H1 (cell line): ENCODE results near the gene SEC23IP. TPM values are rescaled to one million over a fixed set of nuclear protein-coding genes. Genes with fewer than 3 reads are reported as not detected.

ENCODE experiments used
- CTCF ChIA-PET: fragments of 300-600 bp; sonication (Branson Sonifier 250); formaldehyde crosslinking; loops from one replicate; lab custom pipeline; 2021; ENCODE audit not compliant: partially characterized antibody; lab: Charles Lee
- POLR2A ChIA-PET: fragments of 300-600 bp; sonication (Branson Sonifier 250); formaldehyde crosslinking; loops from one replicate; lab custom pipeline; 2021; ENCODE audit warnings: inconsistent platforms; ENCODE audit not compliant: partially characterized antibody; lab: Charles Lee
- DNase-seq, 2 experiments: peaks; one replicate each; pipeline versions ENCODE4 v3.0.0 to v3.0.0-alpha.2; 2010 to 2022; ENCODE audit warnings: low spot score in 2 of 2, low read depth in 1 of 2, mixed read lengths in 1 of 2
- FAIRE-seq: peaks from 2 replicates; lab custom pipeline; 2011; peaks lifted over from hg19 to GRCh38; lab: Jason Lieb, UNC
- H2AFZ ChIP-seq: 2 replicates; pipeline ENCODE4 v1.8.1; 2012; ENCODE audit warnings: low read length, inconsistent platforms
- H2AK5ac ChIP-seq: 2 replicates; pipeline ENCODE4 v1.6.1; 2013; ENCODE audit warnings: low read depth, low read length
- H2BK120ac ChIP-seq: replicated peaks from 2 replicates; pipeline ENCODE3; 2013; ENCODE audit warnings: low read depth, low read length, inconsistent platforms
- H2BK12ac ChIP-seq: 2 replicates; pipeline ENCODE4 v1.6.1; 2013; ENCODE audit warnings: low read depth, low read length
- H2BK15ac ChIP-seq: 2 replicates; pipeline ENCODE4 v1.6.1; 2013; ENCODE audit warnings: low read length
- H2BK20ac ChIP-seq: 2 replicates; pipeline ENCODE4 v1.6.1; 2013; ENCODE audit warnings: low read length
- H2BK5ac ChIP-seq: 2 replicates; pipeline ENCODE4 v1.6.1; 2013; ENCODE audit warnings: low read depth, low read length
- H3K14ac ChIP-seq: 2 replicates; pipeline ENCODE4 v1.6.1; 2013; ENCODE audit warnings: inconsistent platforms; ENCODE audit not compliant: insufficient read length
- H3K18ac ChIP-seq: 2 replicates; pipeline ENCODE4 v1.6.1; 2013; ENCODE audit warnings: low read length; ENCODE audit errors: extremely low read depth
- H3K23ac ChIP-seq: 2 replicates; pipeline ENCODE4 v1.6.1; 2013; ENCODE audit warnings: inconsistent platforms; ENCODE audit not compliant: insufficient read length
- H3K23me2 ChIP-seq: 2 replicates; pipeline ENCODE4 v1.6.1; 2013; ENCODE audit warnings: low read depth, low read length
- H3K27ac ChIP-seq: 2 replicates; pipeline ENCODE4 v1.6.1; 2011; ENCODE audit warnings: low read depth, low read length, inconsistent platforms
- H3K27me3 ChIP-seq, 4 experiments: replicated peaks in 1 of 4; 1 replicate in 1 of 4; 2 replicates in 3 of 4; pipeline versions ENCODE4 v1.6.1 to v1.8.1; 2011 to 2013; ENCODE audit warnings: low read length in 3 of 4, mild to moderate bottlenecking in 3 of 4, inconsistent platforms in 2 of 4, mixed read lengths in 2 of 4, moderate library complexity in 1 of 4; ENCODE audit not compliant: control insufficient read depth in 3 of 4, insufficient read depth in 3 of 4; ENCODE audit errors: extremely low read depth in 1 of 4
- H3K36me3 ChIP-seq, 4 experiments: 2 replicates each; pipeline versions ENCODE4 v1.6.1 to v1.8.1; 2011 to 2013; ENCODE audit warnings: mild to moderate bottlenecking in 4 of 4, low read length in 3 of 4, moderate library complexity in 2 of 4, control low read depth in 1 of 4, inconsistent platforms in 1 of 4; ENCODE audit not compliant: insufficient read depth in 4 of 4, control insufficient read depth in 2 of 4
- H3K4ac ChIP-seq: replicated peaks from 2 replicates; pipeline ENCODE3; 2013; ENCODE audit warnings: low read length, low read depth, mixed read lengths, inconsistent platforms; ENCODE audit not compliant: insufficient read length
- H3K4me1 ChIP-seq, 4 experiments: replicated peaks in 1 of 4; 1 replicate in 1 of 4; 2 replicates in 3 of 4; pipeline versions ENCODE4 v1.6.1 to v1.8.1; 2011 to 2013; ENCODE audit warnings: low read length in 3 of 4, inconsistent platforms in 2 of 4, mixed read lengths in 1 of 4; ENCODE audit not compliant: insufficient read depth in 4 of 4, control insufficient read depth in 3 of 4
- H3K4me2 ChIP-seq, 2 experiments: 2 replicates each; pipeline versions ENCODE4 v1.6.1 to v1.8.1; 2011 to 2013; ENCODE audit warnings: low read depth in 2 of 2, low read length in 2 of 2, control low read depth in 1 of 2, inconsistent platforms in 1 of 2, mild to moderate bottlenecking in 1 of 2; ENCODE audit not compliant: insufficient read depth in 1 of 2
- H3K4me3 ChIP-seq, 4 experiments: fragments of 200-600, 300-600 bp in 1 of 4; sonication (generic), shearing (Covaris generic), sonication (Bioruptor Twin) in 1 of 4; 2 replicates each; pipeline versions ENCODE4 v1.5.1 to v1.8.1; 2011 to 2016; ENCODE audit warnings: low read length in 4 of 4, low read depth in 3 of 4, control low read depth in 2 of 4, inconsistent platforms in 2 of 4, mild to moderate bottlenecking in 2 of 4, mixed read lengths in 1 of 4, moderate library complexity in 1 of 4; ENCODE audit not compliant: insufficient read depth in 2 of 4; ENCODE audit errors: extremely low read depth in 1 of 4
- H3K56ac ChIP-seq: replicated peaks from 2 replicates; pipeline ENCODE3; 2013; ENCODE audit warnings: low read depth, mild to moderate bottlenecking, mixed read lengths, low read length, inconsistent platforms; ENCODE audit not compliant: insufficient read length
- H3K79me1 ChIP-seq: 2 replicates; pipeline ENCODE4 v1.6.1; 2013; ENCODE audit warnings: low read depth, low read length, control low read depth
- H3K79me2 ChIP-seq, 2 experiments: 2 replicates each; pipeline versions ENCODE4 v1.6.1 to v1.8.1; 2012 to 2013; ENCODE audit warnings: low read length in 2 of 2, mild to moderate bottlenecking in 2 of 2, inconsistent platforms in 1 of 2; ENCODE audit not compliant: insufficient read depth in 2 of 2, control insufficient read depth in 1 of 2
- H3K9ac ChIP-seq, 4 experiments: replicated peaks in 1 of 4; 1 replicate in 1 of 4; 2 replicates in 3 of 4; pipeline versions ENCODE4 v1.6.1 to v1.8.1; 2011 to 2013; ENCODE audit warnings: low read depth in 3 of 4, low read length in 3 of 4, control low read depth in 2 of 4, mild to moderate bottlenecking in 2 of 4, moderate library complexity in 2 of 4, inconsistent platforms in 1 of 4; ENCODE audit errors: extremely low read depth in 1 of 4
- H3K9me3 ChIP-seq, 2 experiments: 2 replicates each; pipeline versions ENCODE4 v1.6.1 to v1.8.1; 2012 to 2013; ENCODE audit warnings: mild to moderate bottlenecking in 2 of 2, moderate library complexity in 2 of 2, control low read depth in 1 of 2, inconsistent platforms in 1 of 2, low read depth in 1 of 2, low read length in 1 of 2, mixed read lengths in 1 of 2; ENCODE audit not compliant: insufficient read depth in 2 of 2
- H4K20me1 ChIP-seq, 2 experiments: replicated peaks in 1 of 2; 2 replicates each; pipeline versions ENCODE3 to v1.8.1; 2011 to 2013; ENCODE audit warnings: inconsistent platforms in 2 of 2, low read length in 2 of 2, mild to moderate bottlenecking in 1 of 2; ENCODE audit not compliant: insufficient read depth in 2 of 2, control insufficient read depth in 1 of 2
- H4K5ac ChIP-seq: 2 replicates; pipeline ENCODE4 v1.6.1; 2013; ENCODE audit warnings: low read length, low read depth, mixed read lengths, inconsistent platforms; ENCODE audit not compliant: insufficient read length
- H4K8ac ChIP-seq: 2 replicates; pipeline ENCODE4 v1.8.0; 2013; ENCODE audit warnings: mild to moderate bottlenecking, moderate library complexity, low read length, inconsistent platforms; ENCODE audit not compliant: insufficient read depth; ENCODE audit errors: extremely low read depth
- H4K91ac ChIP-seq: replicated peaks from 2 replicates; pipeline ENCODE3; 2013; ENCODE audit warnings: low read length, mixed read lengths, inconsistent platforms; ENCODE audit not compliant: insufficient read length
- ATF2 ChIP-seq: IDR thresholded peaks from 2 replicates; pipeline ENCODE4 v1.6.1; 2012; ENCODE audit warnings: low read length, inconsistent platforms
- BCL11A ChIP-seq, 2 experiments: IDR thresholded peaks; one replicate each; pipeline ENCODE4 v1.6.1; 2011; ENCODE audit warnings: low read depth in 2 of 2, low read length in 2 of 2, mild to moderate bottlenecking in 2 of 2
- BRCA1 ChIP-seq: IDR thresholded peaks from 2 replicates; pipeline ENCODE4 v1.6.1; 2012; ENCODE audit warnings: low read depth, low read length, improper control_type of control experiment
- EGR1 ChIP-seq: IDR thresholded peaks from 2 replicates; pipeline ENCODE4 v1.6.1; 2011; ENCODE audit warnings: low read depth, low read length, borderline replicate concordance
- HDAC6 ChIP-seq: IDR thresholded peaks from one replicate; pipeline ENCODE4 v1.7.1; 2012; ENCODE audit warnings: low read depth, mild to moderate bottlenecking, inconsistent platforms, low read length, moderate library complexity
- JUN ChIP-seq: IDR thresholded peaks from 2 replicates; pipeline ENCODE4 v1.6.1; 2011; ENCODE audit warnings: low read depth, mild to moderate bottlenecking, improper control_type of control experiment, low read length
- PHF8 ChIP-seq: fragments of 200-600 bp; sonication (generic); conservative IDR thresholded peaks from 2 replicates; pipeline ENCODE4 v1.7.1; 2012; ENCODE audit warnings: low read depth, mild to moderate bottlenecking, inconsistent platforms, low read length, moderate library complexity
- SIN3A ChIP-seq, 2 experiments: IDR thresholded peaks in 1 of 2; conservative IDR thresholded peaks in 1 of 2; 2 replicates each; pipeline ENCODE4 v1.6.1; 2011 to 2012; ENCODE audit warnings: low read length in 2 of 2, improper control_type of control experiment in 1 of 2, low read depth in 1 of 2, mild to moderate bottlenecking in 1 of 2
- SRF ChIP-seq: IDR thresholded peaks from 2 replicates; pipeline ENCODE4 v1.6.1; 2011; ENCODE audit warnings: mild to moderate bottlenecking, low read depth, low read length, moderate library complexity
- TAF1 ChIP-seq: IDR thresholded peaks from 2 replicates; pipeline ENCODE4 v1.6.1; 2011; ENCODE audit warnings: mild to moderate bottlenecking, low read depth, low read length
- WGBS, 2 experiments: shearing (Covaris generic) in 1 of 2; methylation state at CpG; one replicate each; pipeline versions ENCODE4 v1.1.6 to v1.1.7; 2013 to 2015; ENCODE audit warnings: low lambda C conversion rate in 2 of 2, mixed read lengths in 2 of 2, inconsistent platforms in 1 of 2, low coverage in 1 of 2, missing lambda C conversion rate in 1 of 2; ENCODE audit not compliant: insufficient replicate concordance in 2 of 2, insufficient coverage in 1 of 2, insufficient read length in 1 of 2; ENCODE audit errors: extremely low coverage in 1 of 2, missing lambda C conversion rate in 1 of 2; 5-methylcytosine and 5-hydroxymethylcytosine counted together
- polyA plus RNA-seq, 7 experiments: library from polyadenylated mRNA; depleted of rRNA in 3 of 7; stranded (reverse) in 5 of 7; unstranded in 2 of 7; fragments of >200 nt in 5 of 7; fragments of 200-250 nt in 2 of 7; gene quantifications; 1 replicate in 5 of 7; 2 replicates in 1 of 7; 4 replicates in 1 of 7; pipeline versions ENCODE4 v1.2.1 to v1.2.3, GENCODE V29; 2011 to 2013; ENCODE audit warnings: missing spikeins in 2 of 7, mixed read lengths in 2 of 7
- total RNA-seq: library from RNA; stranded (reverse); fragmentation: NEBNext Ultra II Directional; extraction: Animal tissue kit (Norgen Biotek cat#: 25700); gene quantifications from 2 replicates; pipeline ENCODE4 v1.2.1, GENCODE V29; 2021

The SEC23IP gene
- total and polyA plus RNA-seq, 2 of the 8 experiments (the other 6 are each of a cell fraction or from before 2014, with no cell fraction given) = 29.0 to 105 TPM

GRCh38 chr10:119931871-119932270, 39.3 kb downstream of the SEC23IP start:
- Histone ChIP-seq H3K23ac (no peak overlapping the region), H3K27ac (no peak overlapping the region), H3K4ac (no peak overlapping the region), H3K27me3 (no peaks in the 10 kb centered on the region), H3K23me2 (no peaks in the 10 kb centered on the region), H3K9me3 (no peaks in the 10 kb centered on the region), H2AFZ (no peak overlapping the region), H4K5ac (no peak overlapping the region), H3K4me1 (no peaks in the 10 kb centered on the region), H2BK5ac (no peak overlapping the region), H3K79me2 (no peaks in the 10 kb centered on the region), H3K56ac (no peak overlapping the region), H3K18ac (no peak overlapping the region), H4K20me1 (no peaks in the 10 kb centered on the region), H3K4me2 (no peak overlapping the region), H3K9ac (no peak overlapping the region)
- FAIRE-seq = no peak
- POLR2A ChIA-PET = no interaction called here
- WGBS, 2 experiments = 95% methylated on average over 4 of the region's 4 CpGs; no CpG with 5 or more reads in 1 of the 2 experiments
- TF ChIP-seq SRF = no peak
- TF ChIP-seq JUN = no peak
- TF ChIP-seq TAF1 = no peak
- TF ChIP-seq PHF8 = no peak
- no peak for TF ChIP-seq ATF2
- TF ChIP-seq BRCA1 = no peak
- TF ChIP-seq SIN3A (conservative IDR thresholded peaks at IDR 0.05 in 1 of 2, IDR thresholded peaks at IDR 0.05 in 1 of 2; ENCODE audit: low read depth in 1 of 2, low read length in 2 of 2) = no peak
- no peak for TF ChIP-seq HDAC6
- TF ChIP-seq EGR1 = no peak
- TF ChIP-seq BCL11A (IDR thresholded peaks at IDR 0.05; ENCODE audit: low read depth in 2 of 2, low read length in 2 of 2) = no peak
- TF ChIP-seq, all 59 proteins: peak for 0
- Histone ChIP-seq H4K8ac (no peak overlapping the region), H2BK120ac (no peak overlapping the region), H2BK20ac (no peak overlapping the region), H3K4me3 (no peak overlapping the region), H2BK12ac (no peak overlapping the region), H4K91ac (no peak overlapping the region), H3K79me1 (no peaks in the 10 kb centered on the region), H2AK5ac (no peak overlapping the region), H3K14ac (no peak overlapping the region), H3K36me3 (peaks cover 5 to 73% (median 39%) of the 10 kb centered on the region in 4 experiments; a peak in 7 of 8 replicates), H2BK15ac (no peak overlapping the region)
- CTCF ChIA-PET = interaction anchor here (1.4 to 1.9 kb wide), 3 partner anchors 253 to 491 kb away, joined by 3 to 7 read pairs (median 5); no protein-coding TSS in a partner anchor
- no peak for DNase-seq
